ENCODE results near the gene CDH22.

The CDH22 gene

DNA sequence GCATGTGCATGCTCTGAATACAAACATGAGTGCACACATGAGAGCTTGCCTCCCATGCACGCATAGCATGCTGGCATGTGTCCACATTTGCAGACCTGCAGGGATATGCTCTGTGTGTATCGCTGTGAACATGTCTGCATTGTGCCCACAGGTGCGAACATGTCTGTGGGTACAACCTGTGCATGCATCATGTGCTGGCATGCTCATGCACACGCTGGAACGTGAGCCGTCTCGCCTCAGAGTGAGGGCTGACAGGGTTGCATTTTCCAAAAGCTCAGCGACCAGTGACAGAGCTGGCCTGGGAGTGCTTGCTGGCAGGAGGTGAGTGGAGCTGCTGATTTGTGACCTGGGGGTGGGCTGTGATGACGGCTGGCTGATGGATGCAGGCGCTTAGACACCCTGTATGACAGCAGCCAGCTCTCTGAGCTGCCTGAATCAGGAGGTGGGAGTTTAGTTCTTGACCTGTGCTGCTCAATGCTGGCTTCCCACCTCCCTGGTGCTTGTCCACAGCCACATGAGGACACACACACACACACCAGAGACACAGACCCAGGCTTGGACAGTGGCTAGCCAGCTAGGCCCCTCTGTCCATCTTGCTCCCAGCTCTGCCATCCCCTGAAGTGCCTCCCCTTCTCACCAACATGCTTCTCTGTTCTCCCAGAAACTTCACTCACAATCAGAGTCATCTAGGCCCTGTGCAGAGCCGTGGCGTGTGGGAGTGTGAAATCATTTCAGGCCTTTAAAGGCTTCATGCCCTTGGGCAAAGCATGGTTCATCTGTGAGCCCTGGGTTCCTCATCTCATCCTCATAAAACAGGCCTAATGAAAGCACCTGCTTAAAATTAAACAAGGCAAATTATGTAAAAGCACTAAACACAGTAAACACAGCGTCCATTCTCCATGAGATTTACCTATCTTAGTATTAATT, 138.8 kb downstream of the CDH22 start:
- DNase-seq (ENCODE audit: low spot score): no peak

GRCh38 chr20:46168438-46168837, 139.9 kb downstream of the CDH22 start:
- DNase-seq (ENCODE audit: low spot score): no peak

DNA sequence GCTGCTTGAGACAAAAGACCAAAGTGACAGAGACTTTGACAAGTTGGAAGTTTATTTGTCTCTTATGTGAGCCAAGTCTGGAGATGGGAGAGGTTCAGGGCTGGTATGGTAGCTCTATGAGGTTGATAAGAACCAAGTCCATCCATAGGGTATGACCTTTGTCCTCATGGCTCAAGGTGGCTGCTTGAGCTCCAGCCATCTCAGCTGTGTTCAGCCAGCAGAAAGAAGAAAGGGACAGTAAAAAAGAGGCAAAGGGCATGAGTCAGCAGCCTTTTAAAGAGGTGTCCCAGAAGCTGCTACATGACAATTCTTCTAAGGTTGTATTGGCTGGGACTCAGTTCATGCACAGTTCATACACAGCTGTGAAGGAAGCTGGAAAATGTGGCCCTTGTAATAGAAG, 141.2 kb downstream of the CDH22 start:
- DNase-seq (ENCODE audit: low spot score): no peak

- no peak for DNase-seq (ENCODE audit: low spot score)
These were observed 144.0 kb downstream of the CDH22 start for GRCh38 chr20:46164254-46164653.

DNA sequence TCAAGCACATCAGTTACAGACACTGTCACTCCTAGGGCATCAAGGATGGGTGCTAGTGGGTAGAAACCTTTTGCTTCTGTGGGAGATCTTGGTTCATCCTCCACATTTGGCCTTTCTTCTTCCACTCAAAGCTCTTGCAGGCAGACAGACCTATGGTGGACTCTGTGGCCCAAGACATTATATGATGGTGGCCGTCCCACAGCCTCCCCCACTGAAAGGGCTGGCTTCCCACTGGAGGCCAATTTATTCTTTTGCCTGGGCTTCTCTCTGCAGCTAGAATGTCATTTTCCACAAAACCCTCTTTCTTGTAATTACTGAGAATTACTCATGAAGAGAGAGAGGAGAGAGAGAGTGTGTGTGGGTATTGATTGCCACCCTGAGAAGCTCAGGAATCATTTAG, 146.4 kb downstream of the CDH22 start:
- DNase-seq (ENCODE audit: low spot score): no peak

DNA sequence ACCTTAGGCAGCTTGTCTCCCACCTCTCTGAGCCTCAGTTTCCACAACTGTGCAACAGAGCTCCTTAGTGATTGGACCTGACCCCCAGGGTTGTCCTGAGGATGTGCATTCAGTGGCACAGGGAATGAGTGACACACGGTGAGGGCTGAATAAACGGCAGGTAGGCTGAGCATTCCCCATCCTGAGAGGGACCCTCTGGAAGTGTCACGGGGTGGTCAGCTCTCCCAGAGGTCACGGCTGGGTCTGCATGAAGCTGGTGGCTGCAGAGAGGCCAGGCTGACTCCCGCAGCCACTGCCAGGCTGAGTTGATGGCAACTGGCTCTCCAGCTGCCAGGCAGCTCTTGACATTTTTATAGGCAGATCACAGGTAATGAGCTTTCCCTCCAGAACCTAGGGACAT, 147.6 kb downstream of the CDH22 start:
- DNase-seq (ENCODE audit: low spot score): no peak

DNA sequence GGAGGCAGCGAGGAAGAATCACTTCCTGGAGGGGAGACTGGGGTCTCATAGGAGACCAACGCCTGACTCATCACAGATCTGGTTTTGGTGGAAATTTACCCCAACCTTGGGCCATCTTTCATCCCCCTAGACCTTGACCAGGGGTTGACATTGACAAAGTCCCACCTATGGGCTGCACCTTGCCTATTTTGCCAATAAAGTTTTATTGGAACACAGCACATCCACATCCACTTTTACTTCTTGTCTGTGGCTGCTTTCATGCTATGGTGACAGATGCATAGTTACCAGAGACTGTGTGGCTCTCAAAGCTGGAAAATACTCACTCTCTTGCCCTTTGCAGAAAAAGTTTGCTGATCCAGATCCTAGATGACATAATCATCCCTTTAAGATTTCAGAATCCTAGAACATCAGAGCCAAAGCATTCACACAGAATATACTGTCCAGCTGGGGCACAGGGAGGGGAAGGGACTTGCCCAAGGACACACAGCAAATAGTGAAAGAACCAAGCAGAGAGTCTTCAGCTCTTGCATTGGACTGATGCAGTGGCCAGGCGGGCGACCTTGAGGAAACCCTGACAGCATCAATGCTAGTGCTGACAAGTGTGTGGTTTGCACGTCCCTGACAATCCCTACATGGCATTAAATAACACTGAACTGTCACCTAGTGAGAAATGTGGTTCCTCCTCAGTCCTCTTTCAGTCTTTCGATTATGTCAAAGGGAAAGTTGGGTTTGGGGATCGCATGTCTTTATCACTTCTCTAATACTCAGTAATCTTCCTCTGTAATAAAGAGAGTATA, 149.0 kb downstream of the CDH22 start:
- no peak for DNase-seq (ENCODE audit: low spot score)

DNA sequence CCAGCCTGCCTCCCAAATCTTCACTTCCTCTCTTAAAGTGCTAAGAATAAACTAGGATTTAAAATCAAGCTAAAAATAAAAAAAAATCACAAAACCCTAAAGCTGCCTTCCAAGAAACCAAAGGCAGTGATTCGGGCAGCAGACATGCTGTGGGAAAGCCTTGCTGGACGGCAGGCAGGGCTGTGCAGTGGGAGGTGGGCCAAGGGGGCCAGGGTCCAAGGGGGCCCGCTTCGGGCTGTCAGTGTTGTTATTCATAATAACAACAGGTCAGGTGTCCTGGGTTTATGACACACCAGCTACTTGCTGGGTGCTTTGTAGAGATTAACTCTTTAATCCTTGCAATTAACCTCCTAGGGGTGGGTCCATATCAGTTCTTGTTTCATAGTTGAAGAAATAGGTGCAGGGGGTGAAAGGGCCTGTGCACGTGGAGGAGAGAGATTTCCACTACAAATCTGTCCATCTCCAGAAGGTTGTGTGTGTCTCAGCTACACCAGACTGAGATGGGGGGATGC, 149.8 kb downstream of the CDH22 start:
- no peak for DNase-seq (ENCODE audit: low spot score)

DNA sequence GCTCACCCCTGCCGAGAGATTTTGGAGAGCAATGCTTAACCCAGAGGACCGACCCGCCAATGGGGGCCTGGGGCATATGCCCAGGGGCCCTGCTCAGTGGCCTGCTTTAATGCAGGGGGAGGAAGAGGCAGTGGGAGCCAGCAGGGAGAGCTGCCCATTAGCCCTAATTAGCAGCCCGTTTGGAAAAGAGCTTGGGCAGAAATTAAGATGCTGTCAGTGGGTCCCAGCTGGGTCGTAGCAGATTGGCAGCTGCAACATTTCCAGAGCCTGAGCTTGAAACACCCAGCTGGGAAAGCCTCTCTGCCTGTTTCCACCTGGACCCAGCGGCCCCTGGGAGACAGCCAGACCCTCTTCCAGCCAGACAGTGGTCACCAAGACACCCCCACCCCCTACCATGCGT, 150.7 kb downstream of the CDH22 start:
- no peak for DNase-seq (ENCODE audit: low spot score)

DNA sequence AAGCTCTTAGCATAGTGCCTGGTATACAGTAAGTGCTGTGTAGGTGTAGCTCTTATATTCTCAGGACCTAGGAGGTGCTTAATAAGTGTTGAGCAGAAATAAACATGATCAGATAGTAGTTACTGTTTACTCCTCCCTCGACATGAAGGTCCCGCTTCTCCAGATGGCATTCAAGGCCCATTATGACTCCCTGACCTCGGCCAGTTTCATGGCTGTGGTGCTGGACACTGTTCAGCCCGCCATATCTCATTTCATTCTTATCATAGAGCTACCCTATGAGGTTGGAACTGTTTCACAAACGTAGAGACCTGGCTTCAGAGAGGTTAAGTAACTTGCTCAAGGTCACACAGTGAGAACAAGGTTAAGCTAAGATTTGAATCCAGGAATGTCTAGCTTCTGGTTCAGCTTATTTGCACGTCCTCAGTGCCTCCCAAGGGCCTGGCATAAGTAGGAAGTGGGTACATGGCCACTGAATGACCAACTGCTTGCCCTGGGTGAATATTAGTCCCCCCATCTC, 151.2 kb downstream of the CDH22 start:
- no peak for DNase-seq (ENCODE audit: low spot score)

DNA sequence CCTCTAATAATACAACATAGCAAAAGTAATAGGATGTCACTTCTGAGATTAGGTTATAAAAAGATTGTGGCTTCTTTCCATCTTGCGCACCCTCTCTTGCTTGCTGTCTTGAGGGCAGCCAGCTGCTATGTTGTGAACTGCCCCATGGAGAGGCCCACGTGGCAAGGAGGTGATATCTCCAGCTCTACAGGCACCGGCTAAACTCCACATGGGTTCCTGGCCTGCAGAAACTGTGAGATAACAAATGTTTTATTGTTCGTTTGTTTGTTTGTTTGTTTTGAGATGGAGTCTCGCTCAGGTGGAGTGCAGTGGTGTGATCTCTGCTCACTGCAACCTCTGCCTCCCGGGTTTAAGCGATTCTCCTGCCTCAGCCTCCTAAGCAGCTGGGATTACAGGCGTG, 152.2 kb downstream of the CDH22 start:
- DNase-seq (ENCODE audit: low spot score): no peak

DNA sequence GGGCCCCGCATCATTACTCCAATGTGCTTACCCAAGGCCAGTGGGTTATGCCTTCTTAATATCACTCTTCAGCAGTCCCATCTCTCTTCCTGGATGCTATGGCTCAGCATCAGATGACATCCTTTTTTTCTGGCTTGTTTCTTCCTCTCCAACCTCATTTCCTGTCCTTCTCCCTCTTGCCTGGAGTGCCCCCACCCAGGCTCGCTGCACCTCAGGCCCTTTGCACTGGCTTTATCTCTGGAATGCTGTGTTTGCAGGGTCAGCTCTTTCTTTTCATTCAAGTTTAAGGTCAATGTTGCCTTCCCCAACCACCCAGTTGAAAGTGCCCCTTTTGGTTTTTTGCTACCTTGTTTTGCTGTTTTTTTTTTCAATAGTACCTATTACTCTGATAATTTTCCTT, 153.5 kb downstream of the CDH22 start:
- DNase-seq (ENCODE audit: low spot score): no peak

GRCh38 chr20:46154305-46154704, 154.0 kb downstream of the CDH22 start:
- no peak for DNase-seq (ENCODE audit: low spot score)

DNA sequence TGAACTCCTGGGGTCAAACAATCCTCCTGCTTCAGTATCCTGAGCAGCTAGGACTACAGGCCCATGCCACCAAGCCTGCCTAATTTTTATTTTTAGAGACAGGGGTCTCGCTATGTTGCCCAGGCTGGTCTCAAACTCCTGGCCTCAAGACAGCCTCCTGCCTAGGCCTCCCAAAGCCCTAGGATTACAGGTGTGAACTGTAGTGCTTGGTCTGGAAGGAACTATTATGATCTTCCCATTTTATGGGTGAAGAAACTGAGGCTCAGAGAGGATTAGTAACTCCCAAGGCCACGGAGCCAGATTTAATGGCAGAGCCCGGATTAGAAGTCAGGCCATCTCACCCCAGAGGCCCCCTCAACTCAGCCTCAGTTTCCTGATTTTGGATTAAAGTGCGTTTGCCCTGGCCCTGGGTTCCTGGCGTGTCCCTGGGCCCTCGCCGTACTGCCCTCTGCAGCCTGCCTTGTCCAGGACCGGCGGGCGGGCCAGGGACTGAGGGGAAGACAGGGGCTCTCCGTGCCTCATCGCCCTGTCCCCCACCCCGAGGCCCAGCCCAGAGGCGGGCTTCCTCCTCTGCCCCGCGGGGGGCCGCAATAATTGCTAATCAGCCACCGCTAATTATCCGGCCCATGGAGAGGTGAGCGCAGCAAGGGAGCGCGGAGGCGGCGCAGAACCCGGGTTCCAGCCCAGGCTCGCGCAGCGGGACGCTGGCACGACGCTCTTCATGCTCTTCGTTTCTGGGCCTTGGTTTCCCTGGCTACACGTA, 155.3 kb downstream of the CDH22 start:
- no peak for DNase-seq (ENCODE audit: low spot score)

DNA sequence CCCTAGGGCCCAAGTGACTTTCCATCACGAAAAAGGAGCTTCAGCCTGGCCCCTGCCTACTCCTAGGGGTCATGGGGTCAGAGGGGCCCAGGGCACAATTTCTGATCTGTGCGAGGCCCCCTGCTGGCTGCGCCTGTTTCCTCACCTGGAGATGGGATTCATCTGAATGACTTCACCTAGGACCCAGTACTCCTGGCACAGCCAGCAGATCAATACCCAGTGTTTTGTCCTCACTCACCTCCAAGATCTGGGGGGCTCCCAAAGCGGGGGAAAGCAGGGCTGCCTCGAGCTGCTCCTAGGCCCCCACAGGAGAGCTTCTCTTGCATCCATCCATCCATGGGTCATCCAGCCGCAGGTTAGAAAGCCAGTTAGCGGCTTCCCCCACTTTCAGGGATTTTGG, 156.4 kb downstream of the CDH22 start:
- no peak for DNase-seq (ENCODE audit: low spot score)

DNA sequence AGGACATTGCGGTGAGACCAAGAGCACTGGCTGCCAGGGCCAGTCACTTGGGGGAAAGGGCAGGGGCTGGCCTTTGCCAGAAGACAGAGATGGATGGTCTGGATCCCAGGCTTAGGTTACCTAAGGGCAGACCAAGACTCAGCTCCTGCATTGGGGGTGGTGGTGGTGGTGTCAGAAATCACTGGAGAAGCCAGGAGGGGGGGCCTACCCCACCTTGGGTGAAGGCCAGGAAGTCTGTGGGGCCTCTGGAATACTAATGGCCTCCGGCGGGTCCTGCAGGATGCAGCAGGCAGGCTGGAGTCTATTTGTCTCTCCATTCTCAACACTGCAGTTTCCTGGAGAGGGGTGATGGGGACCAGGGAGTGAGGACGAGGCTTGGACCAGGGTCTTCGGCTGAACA, 157.4 kb downstream of the CDH22 start:
- DNase-seq (ENCODE audit: low spot score): no peak

DNA sequence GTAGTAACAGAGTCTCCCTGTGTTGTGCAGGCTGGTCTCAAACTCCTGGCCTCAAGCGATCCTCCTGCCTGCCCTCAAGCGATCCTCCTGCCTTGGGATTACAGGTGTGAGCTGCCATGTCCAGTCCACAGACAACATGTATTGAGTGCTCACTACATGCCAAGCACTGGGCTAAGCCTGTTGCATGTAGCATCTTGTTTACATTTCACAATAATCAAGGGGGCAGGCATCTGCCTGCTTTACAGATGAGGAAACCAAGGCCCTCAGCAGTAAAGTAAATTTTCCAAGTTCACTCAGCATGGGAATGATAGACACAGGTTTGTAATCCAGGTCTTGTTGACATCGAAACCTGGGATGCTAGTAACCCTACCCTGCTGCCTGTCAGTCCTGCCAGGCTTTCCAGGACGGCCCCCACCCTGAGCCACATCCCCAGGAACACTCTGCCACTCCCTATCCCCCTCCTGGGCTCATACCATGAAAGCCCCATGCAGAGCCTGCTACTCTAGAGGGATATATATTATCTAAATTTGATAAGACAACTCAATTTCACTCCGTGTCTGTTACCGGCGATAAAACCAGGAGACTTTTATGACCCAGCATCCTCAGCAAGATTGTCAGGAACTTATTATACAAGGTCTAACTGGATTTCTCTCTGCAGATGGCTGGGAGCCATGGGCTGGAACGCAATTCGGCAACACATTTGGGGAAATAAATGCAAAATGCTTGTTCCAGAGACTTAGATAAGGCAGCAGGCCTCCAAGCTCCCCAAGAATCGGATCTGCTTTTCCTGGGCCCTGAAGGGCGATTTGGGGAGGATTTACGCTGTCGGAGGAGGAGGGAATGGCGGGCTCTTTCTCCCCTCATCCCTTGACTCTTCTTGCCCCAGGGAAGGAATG, 159.7 kb downstream of the CDH22 start:
- no peak for DNase-seq (ENCODE audit: low spot score)

- no peak for DNase-seq (ENCODE audit: low spot score)
These were observed 162.6 kb downstream of the CDH22 start for GRCh38 chr20:46145713-46146112.

- DNase-seq (ENCODE audit: low spot score): no peak
These were observed 163.8 kb downstream of the CDH22 start for GRCh38 chr20:46144432-46145025.

GRCh38 chr20:46142124-46142523, 166.2 kb downstream of the CDH22 start:
- no peak for DNase-seq (ENCODE audit: low spot score)
